HG03520 (cell line): ENCODE results near the gene MAGI2.
"Not testable (repeated sequence)": the region's sequence is repeated elsewhere in the genome, so short reads cannot be mapped to it uniquely, and the experiment has no call there.

ENCODE experiments used
- ATAC-seq: cut with Tn5 transposase; IDR thresholded peaks from one replicate; pipeline ENCODE4 v1.9.1; 2021; ENCODE audit warnings: mild to moderate bottlenecking, moderate library complexity; ENCODE audit not compliant: unreplicated experiment

MAGI2 gene

DNA sequence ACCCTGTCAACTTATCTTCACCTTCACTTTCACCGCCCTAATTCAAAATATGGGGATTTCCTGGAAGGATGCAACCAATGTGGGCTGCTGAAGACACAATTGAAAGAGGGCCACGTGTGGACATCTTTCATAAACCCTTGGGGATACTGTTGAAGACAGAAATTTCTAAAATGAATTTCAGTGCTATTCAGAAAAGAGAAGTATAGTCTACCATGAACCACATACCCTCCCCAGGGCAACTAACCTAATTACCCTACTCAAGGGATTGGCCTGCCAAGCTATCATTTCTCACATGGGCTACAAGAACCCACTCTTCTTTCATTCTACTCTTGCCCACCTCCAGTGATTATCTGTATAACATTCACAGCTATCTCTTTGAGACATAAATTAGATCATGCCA is 1428.9 kb downstream of the MAGI2 start:
- no peak for ATAC-seq

GRCh38 chr7:78023191-78023590 is 1430.3 kb downstream of the MAGI2 start:
- ATAC-seq, result no peak

DNA sequence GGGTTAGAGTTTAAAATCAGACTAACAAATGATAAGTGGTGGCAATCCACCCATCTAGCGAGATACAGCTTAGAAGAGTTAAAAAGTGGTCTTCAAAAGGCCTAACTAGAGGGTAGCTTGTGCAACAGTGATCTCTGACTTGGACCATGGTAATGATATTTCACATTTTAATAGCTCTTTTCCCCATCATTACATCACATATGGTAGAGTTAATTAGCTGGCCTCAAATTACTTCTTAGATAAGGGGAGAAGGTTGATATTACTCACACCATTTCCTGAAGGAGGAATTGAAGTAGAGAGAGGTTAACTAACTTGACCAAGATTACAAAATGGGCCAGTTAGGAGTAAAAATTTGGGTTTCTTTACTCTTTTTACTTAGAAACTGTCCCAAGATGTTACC is 1431.3 kb downstream of the MAGI2 start:
- ATAC-seq, result no peak

- no peak for ATAC-seq
Observed at GRCh38 chr7:78020874-78021249, 1432.6 kb downstream of the MAGI2 start.

GRCh38 chr7:78020136-78020873 is 1433.2 kb downstream of the MAGI2 start:
- peak; percentile 36 for ATAC-seq

DNA sequence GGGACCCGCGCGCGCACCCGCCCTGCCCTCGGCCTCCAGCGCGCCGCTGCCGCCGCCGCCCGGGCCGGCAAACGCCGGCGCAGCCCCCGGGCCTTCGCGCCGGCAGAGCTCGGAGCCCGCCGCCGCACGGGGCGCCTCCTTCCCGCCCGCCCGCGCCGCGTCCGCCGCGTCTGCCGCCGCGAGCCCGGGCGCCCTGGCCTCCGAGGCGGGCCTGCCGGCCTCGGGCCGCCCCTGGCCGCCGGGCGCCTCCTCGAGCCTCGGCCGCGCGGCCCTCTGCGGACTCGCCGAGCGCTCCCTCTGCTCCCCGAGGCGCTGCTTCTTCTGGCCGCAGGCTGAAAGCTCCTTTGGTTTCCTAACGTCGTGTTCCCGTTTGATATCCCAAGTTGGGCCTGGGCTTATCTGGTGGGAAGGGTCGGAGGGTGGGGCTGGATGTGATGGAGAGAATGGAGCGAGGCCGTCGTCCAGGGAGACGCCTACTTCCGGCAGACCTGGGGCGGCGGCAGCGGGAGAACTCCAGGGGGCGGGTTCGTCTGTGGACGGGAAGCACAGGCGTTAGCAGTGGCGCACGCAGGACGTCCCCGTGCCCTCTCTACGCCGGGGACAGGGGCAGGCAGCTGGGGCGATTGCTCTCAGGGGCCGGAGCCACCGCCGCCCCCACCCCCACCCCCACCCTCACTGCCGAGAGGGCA is 1433.9 kb downstream of the MAGI2 start:
- ATAC-seq, result peak; percentile 66

- ATAC-seq, result peak; percentile 32
Observed at GRCh38 chr7:78018641-78019446, 1434.6 kb downstream of the MAGI2 start.

- ATAC-seq, result no peak
Observed at GRCh38 chr7:78017591-78018100, 1435.8 kb downstream of the MAGI2 start.

- no peak for ATAC-seq
Observed at GRCh38 chr7:78015574-78016260, 1437.8 kb downstream of the MAGI2 start.

- no peak for ATAC-seq
Observed at GRCh38 chr7:78014401-78014800, 1439.1 kb downstream of the MAGI2 start.

DNA sequence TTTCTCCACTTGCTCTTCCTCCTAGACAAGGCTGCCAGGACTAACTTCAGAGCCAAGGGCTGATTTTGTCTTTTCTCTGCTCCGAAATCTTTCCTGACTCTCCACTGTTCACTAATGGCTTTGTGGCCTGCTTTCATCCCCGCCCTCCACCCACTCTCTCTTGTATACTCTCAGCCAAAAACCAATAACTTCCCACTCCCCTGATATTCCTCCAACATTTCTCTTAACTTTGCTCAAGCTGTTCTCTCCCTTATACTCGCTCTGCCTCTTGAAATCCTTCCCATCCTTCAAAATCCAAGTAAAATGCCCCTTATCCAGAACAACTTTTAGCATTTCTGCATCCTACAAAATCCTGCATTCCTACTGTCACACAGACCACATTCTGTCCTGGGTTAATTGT is 1440.1 kb downstream of the MAGI2 start:
- ATAC-seq, result no peak

GRCh38 chr7:78011642-78012041 is 1441.8 kb downstream of the MAGI2 start:
- no peak for ATAC-seq

DNA sequence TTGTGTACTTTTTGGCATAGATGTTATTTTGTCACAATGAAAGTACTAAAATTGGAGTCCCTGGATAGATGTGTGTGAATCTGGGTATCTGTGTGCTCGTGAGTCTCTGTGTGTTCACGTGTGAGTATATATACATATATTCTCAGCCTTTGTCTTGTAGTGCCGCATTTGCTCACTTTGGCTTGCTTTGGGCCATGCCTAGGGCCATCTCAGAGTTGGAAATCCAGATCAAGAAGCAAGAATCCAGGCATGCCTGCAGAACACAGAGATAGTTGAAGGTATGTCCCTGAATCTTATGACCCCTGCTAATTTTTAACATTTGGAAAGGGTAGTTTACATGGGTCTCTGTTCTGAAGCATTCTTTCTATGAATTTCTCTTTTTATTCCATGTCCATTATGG is 1446.2 kb downstream of the MAGI2 start:
- no peak for ATAC-seq

DNA sequence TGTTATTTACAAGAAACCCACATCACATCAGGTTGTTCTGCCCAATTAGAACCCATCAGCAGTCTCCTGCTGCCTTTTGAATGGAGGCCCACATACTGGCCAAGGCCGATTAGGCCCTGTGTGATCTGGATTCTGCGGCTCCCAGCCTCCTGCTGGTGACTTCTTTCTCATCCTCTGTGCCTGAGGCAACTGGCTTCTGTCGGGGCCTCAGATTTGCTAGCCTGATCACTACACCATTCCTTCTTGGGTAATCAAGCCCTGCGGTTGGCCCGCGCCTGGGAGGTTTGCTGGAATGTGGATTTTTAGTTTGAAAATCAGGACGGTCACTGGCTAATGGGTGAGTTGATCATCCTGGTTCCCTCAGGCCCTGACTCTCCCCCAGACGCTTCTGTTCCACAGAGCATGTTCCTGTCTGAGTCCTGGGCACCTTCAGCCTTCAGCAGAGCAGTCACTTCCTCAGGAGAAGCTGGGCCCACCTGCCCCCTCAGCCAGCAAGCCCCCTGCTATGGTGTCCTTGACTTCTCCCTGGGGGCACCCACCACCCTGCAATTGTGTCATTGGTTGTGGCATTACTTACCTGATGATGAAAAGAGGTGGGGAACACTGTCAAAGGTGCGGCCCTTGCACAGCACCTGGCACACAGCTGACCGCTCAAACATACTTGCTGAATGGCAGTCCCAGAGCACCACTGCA is 1447.3 kb downstream of the MAGI2 start:
- ATAC-seq, result no peak

DNA sequence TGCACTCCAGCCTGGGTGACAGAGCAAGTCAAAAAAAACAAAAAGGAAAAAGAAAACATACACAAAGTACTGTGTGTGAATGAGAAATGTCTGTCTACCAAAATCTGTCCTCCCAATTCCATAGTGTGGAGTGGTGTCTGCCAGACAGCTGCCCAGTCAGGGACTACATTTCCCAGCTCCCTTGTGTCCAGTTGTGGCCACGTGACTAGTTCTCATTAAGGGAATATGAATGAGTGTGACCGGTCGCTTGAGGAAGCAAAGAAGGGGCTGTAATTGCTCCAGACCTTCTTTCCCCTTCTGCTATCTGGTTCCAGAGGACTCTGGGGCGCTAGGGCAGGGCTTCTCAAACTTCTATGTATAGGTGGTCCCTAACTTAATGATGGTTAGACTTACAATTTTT is 1450.8 kb downstream of the MAGI2 start:
- ATAC-seq, result no peak

DNA sequence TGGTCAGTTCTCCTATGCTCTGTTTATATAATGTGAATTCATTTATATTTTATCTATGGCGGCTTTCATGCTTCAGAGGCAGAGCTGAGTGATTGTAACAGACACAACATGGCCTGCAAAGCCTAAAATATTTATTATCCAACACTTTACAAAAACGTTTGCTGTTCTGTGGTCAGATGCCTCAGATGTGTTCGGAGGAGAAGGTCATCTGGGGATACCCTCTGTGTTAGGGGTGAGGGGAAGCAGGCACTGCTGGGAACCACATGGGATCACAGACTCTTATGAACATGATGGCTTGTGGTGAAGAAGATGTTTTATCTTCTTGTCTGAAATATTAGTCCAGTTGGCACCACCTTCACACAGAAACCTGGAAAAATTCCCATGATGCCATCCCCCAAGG is 1451.4 kb downstream of the MAGI2 start:
- ATAC-seq, result no peak

DNA sequence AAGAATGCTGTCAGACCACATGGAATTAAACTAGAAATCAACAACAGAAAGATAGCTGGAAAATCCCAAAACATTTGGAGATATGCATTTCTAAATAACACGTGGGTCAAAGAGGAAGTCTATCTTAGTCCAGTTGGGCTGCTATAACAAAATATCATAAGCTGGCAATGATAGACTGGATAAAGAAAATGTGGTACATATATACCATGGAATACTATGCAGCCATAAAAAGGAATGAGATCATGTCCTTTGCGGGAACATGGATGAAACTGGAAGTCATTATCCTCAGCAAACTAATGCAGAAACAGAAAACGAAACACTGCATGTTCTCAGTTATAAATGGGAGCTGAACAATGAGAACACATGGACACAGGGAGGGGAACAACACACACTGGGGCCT is 1454.3 kb downstream of the MAGI2 start:
- not testable (repeated sequence) for ATAC-seq

DNA sequence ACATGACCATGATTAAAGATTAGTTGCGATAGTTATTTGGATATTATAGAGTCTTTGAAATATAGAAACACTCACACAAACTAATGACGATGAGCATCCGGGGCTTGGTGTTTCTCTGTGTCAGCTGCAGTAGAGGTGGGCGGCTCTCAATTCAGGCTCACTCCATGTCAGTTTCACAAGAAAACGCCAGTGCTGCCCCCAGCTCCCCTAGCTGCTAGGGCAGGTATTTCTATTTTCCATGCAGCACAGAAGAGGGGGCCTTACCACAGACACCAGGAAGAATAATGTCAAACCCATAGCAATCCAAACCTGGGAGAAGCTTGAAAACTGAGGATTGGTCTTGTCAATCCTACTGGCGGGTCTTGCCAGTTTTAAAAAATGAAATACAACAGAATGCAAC is 1457.8 kb downstream of the MAGI2 start:
- no peak for ATAC-seq

GRCh38 chr7:77993838-77994237 is 1459.6 kb downstream of the MAGI2 start:
- no peak for ATAC-seq

DNA sequence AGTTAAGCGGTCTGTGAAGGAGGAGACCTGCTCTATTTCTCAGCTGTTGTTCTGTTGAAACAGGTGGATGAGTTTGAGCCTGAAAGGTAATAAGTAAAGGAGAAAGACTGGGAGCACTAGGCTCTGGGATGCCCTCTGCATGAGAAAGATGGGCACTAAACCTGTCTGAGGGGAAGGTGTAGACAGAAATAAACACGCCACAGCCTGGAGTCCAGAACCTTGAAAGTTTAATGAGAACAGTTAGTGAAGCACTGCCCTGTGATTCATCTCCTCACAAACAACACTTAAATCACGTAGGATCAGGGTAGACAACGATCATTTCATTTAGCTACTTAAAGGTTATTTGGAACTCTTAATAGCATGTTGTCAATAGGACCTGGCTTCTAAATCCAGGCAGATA is 1461.8 kb downstream of the MAGI2 start:
- ATAC-seq, result no peak
